Hematopoietic multipotent progenitor cell treated with erythropoietin and hydrocortisone succinate and interleukin-3 and kit ligand, for 15 days (in vitro differentiated cells): ENCODE measurements around the gene VPS8.

Source experiments
- DNase-seq: peaks from one replicate; pipeline ENCODE4 v3.0.0-alpha.2; 2015; ENCODE audit warnings: low spot score

VPS8 gene

DNA sequence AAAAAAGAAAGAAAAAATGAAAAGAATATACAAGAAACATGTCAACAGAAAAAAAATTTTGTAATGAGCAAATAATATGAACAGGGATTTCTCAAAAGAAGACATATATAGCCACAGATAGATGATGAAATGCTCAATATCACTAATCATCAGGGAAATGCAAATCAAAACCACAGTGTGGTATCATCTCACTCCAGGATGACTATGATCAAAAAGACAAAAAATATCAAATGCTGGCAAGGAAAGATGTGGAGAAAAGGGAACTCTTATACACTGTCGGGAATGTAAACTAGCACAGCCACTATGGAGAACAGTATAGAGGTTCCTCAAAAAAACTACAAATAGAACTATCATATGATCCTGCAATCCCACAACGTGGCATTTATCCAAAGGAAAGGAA lies 246.8 kb downstream of the VPS8 start:
- DNase-seq = no peak

DNA sequence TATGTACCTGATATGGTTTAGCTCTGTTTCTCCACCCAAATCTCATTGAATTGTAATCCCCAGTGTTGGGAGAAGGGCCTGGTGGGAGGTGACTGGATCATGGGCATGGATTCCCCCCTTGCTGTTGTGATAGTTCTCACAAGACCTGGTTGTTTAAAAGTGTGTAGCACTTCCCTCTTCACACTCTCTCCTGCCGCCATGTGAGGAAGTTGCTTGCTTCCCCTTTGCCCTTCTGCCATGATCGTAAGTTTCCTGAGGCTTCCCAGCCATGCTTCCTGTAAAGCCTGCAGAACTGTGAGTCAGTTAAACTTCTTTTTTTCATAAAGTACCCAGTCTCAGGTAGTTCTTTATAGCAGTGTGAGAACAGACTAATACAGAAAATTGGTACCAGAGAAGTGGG lies 247.8 kb downstream of the VPS8 start:
- no peak for DNase-seq

DNA sequence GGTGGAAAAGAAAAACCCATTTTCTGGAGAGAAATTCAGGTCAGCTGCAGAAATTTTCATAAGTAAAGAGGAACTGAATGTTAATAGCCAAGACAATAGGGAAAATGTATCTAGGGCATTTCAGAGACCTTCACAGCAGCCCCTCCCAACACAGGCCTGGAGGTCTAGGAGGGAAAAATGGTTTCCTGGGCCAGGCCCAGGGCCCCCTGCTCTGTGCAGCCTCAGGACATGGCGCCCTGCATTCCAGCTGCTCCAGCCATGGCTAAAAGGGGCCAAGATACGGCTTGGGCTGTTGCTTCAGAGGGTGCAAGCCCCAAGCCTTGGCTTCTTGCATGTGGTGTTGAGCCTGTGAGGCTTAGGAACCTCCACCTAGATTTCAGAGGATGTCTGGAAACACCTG lies 248.7 kb downstream of the VPS8 start:
- DNase-seq = no peak

DNA sequence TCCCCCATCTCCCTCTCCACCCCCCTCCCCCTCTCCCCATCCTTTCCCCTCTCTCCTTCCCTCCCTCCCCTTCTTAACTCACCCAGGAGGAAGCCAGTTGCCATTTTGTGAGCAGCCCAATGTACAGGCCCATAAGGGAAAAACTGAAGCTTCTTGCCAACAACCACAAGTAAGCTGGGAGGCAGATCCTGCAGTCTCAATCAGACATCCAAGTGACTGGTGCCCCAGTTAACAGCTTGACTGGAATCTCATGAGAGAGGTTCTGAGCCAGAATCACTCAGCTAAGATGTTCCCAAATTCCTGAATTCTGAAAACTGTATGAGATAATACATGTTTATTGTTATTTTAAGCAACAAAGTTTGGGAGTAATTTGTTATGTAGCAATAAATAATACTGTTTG lies 250.2 kb downstream of the VPS8 start:
- no peak for DNase-seq

DNA sequence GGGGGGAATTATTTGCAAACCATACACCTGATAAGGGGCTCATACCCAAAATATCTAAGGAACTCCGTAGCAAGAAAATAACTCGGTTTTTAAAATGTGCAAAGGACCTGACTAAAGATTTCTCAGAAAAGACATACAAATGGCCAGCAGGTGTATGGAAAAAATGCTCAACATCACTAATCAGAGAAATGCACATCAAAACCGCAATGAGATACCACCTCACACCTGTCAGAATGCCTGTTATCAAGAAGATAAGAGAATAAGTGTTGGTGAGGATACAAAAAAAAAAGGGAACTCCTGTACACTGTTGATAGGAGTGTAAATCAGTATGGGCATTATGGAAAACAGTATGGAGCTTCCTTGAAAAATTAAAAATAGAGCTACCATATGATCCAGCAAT lies 251.5 kb downstream of the VPS8 start:
- DNase-seq = no peak

DNA sequence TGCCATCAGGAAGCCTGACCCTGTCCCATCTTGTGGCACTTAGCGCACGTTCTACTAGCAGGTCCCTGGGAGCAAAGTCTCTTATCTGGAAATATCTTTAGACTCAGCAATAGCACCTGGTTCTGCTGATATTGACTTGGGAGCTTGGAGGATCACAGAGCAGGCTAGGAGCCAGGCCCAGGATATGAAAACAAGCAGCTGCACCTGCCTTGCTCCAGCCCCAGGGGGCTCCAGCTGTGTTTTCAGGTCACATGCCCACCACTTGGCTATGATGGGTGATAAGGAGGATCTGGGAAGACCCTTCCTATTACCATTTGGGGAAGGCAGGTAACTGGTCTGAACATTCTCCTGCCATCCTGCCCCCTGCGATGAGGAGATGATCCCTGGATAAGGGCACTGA lies 253.1 kb downstream of the VPS8 start:
- no peak for DNase-seq

DNA sequence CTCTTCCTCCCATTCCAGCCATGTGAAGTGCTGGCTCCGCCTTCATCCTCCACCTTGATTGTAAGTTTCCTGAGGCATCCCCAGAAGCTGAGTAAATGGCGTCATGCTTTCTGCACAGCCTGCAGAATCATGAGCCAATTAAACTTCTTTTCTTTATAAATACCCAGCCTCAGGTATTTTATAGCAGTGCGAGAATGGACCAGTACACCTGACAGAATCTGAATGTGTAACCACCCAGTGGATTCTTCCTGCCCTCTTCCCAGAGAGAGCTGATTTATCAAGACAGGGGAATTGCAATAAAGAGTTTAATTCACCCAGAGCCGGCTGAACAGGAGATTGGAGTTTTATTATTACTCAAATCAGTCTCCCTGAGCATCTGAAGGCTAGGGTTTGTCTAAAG lies 254.3 kb downstream of the VPS8 start:
- DNase-seq = no peak

DNA sequence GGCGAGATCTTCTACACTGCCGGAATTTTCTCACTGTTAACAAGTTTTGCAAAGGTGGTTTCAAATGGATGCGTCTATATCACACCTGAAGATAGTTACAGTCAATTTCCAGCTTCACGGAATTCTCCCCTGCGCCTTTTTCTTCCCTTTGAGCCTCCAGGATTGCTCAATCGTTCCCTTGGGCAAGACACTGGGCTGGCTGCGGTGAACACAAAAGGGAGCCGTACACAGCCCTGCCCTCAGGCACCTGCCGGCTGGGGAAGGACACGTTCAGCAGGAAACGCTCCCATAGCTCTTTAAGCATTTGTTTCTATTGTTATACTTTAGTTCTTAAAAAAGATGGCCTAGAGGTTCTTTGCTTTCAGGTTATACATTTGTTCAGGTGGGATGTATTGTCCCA lies 255.2 kb downstream of the VPS8 start:
- no peak for DNase-seq

DNA sequence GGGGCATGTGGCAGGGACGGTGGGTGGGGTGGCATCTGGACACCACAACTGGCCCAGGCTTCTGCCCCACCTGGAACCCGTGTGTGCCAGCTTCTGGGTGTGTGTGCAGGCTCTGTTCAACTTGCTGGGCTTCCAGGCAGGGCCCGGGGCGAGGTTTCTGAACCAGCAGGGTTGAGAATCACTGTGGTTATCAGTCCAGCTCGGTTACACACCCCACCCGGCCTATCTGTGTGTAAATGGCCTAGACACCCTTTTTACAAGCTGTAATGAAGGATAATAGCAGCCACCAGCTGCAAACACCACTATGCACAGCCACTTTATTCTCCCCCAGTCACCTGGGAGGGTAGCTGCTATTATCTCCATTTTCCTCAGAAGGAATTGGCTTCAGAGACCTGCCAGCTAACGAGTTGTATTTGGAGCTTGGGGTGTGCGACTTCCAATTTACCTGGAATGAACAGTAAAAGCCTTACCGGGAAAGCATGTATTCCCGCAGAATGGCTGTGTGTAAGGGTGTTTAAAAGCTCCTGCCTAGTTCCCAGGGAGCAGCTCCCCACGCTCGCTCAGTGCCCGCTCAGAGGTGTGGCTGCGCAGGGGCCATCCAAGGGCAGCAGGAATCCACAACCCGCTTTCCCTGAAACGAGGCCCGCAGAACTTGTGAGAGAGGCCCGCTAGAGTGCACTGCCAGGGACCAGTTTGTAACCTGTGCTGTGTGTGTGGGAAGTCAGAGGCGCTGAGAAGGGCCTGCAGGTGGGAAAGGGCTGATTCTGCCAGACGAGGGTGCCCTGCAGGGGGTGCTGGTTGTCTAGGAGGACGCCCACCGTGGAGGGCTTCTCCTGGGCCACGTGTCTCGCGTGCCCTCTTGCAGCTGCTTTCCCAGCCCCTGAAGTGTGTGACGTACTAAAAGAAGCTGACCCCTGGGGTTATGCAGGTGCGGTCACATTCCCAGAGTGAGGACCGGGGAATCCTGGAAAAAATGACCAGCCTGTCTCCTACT lies 257.4 kb downstream of the VPS8 start:
- no peak for DNase-seq

DNA sequence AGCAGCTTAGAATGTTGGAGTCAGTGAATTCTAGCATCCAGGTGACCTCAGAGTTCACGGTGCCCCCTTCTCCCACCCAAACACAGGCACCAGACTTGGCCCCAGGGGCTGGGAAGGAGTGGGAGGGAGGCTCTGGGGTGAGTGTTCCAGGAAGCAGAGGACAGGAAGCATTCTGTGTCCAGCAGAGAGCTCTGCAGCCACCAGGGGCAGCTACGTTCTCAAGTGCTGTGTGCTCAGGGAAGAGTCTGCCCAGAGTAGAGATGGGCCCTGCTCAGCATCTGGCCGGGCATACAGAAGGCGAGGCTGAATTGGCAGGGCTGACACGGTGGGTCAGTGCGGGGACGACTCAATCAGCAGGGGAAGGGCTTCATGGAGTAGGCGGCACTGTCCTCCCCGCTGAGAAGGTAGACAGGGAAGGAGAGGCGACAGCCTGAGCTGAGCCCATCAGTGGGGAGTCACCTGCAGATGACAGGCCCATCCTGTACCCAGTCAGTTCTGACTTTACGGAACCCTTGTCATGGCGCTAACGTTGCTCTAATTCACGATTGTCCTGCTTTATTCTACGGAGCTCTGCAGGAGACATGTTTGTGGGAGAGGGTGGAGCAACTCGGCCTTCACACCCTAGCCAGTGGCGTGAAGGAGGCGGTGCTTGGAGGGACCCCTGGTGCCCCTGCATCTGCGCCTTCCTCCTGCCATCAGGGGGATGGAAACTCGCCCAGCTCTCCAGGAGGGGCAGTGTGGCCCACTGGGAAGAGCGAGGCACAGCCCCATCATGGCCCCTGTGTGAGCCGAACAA lies 258.7 kb downstream of the VPS8 start:
- no peak for DNase-seq

DNA sequence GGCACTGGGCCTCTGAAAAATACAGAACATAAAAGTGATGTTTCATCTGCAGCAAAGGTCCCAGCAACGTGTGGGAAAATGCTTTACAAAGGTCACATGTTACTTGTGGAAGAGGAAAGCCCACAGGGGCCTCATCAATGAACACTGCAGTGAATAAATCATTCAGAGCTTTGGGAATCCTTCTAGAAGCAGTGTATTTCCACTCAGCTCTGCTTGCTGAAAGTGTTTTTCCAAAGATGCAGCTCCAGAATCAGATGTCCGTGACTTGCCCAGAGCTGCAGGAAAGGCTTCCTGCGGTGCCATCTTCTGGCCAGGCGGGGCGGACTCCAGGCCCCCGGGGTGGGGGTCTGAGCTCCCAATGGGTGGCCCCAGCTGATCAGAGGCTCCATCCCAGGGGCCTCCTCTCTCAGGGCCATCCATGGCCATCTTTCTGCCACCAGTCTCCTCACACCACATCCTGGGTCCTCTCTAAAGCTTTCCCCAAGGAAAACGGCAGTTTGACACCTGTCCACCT lies 259.4 kb downstream of the VPS8 start:
- no peak for DNase-seq

DNA sequence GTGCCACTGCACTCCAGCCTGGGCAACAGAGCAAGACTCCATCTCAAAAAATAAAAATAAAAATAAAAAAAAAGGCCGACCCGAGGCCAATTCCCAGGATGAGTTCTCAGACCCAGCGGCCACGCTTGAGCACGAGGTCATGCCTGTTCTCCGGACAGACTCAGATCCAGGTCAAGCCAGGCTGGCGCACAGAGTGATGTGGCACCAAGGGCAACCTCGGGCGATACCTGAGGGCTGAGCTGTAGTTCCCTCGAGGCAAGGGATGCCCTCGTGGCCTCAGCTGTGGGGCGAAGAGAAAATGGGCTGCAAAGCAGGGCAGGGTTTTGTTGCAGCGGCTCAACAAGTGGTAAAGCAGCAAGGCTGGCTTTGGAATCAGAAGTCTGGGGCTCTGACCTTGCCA lies 263.6 kb downstream of the VPS8 start:
- DNase-seq = no peak

DNA sequence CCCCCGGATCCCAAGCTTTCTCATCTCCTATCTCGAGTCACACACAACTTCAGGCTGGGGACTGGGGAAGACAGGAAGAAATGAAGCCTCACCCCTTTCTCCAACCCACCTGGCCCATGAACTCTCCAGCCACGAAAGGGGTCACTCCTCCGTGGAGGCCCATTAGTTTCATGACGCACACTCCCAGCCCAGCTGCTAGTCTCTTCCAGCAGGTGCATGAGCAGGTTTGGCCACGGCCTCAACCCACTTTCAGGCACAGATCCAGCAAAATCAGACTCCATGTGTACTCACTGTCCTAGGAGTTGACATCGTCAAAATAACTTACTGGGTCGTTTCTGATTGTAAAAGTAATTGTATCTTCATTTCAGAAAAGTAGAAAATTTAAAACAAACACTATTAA lies 264.3 kb downstream of the VPS8 start:
- DNase-seq = no peak

DNA sequence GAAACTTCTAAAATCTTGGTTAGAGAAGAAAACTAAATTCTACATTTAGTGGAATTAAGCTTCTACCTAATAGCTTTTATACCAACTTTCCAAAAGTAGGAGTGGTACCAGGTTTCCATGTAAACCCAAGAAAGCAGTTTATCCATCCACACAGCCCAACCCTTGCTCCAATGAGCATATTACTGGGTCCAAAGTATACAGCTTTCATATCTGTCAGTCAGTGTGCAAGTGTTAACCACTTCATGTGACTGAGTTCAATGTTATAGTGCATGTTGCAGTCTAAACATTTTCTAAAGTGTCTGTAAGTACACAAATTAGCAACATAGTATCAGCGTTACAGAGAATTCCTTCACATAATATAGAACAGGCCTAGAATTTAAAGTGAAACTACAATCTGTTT lies 267.7 kb downstream of the VPS8 start:
- DNase-seq = no peak

DNA sequence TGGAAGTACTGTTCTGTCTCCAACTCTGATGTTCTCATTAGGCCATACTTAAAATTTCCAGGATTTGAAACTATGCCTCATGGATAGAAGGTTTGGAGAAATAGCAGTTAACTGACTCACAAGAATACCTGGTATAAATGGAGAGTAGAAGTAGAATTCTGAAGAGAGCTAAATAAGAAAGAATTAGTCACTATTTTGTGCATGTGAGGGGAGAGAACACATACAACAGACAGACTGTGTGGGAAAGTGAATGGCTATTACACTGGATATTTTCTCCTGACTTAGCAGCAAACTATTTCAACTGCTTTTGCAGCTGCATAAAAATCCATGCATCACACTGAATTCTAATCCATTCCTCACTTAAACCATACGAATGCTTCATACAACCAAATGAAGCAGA lies 269.6 kb downstream of the VPS8 start:
- DNase-seq = no peak

DNA sequence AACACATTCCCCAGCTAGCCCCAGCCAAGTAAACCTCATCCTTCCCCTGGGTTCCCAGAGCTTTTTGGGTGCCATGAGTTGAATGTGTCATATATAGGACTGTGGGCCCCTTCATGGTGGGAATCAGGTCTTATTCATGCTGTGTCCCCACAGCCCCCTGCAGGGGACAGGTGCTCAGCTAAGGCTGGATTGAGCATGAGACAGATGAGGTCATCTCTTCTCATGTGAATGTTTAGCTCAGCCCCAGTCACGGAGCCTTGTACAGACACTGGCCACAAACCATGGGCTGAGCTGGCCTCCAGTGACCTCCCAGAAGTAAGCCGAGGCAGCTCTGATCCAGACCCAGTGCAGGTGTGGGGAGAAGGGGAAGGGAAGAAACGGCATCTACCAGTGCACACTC lies 270.2 kb downstream of the VPS8 start:
- no peak for DNase-seq

DNA sequence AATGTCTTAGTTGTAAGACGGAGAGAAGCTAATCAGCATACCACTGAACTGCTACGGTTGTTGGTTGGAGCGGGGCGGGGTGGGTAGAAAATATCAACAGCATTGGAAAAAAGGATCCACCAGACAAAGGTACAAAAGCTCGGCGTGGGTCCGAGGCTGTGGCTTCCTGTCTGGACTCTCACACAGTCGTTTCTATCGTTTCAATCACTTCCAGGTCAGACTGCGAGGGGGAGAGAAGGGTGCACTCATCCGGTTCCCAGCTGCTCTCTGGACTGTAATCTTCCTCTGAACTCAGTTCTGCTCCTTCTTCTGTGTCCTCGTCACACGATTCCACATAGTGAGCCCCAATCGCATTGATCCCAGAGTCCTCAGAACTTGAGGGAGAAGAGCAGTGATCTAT lies 270.9 kb downstream of the VPS8 start:
- DNase-seq = no peak

DNA sequence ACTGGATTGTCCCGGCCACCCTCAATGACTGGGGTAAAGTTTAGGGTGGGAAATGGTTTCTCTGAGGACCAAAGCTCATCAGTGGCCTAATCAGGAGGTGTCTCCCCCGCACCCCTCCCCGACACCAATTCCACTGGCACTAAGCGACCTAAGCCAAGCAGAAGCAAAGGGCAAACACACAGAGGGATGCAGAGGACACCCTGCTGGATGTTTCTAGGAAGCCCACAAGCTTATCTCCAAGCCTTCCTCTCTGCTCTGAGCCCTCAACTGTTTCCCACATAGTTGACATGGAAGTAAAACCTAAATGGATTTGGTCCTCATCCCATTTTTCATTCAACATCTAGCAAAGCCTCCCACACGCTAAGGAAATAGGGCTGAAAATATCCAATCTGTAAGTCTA lies 272.4 kb downstream of the VPS8 start:
- DNase-seq = no peak

DNA sequence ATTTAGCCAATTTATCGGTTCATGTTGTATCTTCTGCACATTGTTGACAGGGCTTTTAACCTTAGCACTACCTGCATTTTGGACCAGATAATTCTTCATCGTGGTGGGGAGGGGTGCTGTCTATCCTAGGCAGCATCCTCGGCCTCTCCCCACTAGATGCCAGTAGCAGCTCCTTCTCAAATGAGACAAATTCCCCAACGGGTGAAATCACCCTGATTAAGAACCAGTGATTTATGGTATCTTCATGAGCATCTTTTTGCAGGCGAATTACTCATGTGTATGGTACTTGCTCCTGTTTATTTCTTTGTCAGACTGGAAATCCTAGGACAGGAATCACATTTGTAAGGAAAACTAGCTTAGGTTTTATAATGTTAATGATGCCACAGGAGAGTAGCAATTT lies 272.9 kb downstream of the VPS8 start:
- DNase-seq = no peak

DNA sequence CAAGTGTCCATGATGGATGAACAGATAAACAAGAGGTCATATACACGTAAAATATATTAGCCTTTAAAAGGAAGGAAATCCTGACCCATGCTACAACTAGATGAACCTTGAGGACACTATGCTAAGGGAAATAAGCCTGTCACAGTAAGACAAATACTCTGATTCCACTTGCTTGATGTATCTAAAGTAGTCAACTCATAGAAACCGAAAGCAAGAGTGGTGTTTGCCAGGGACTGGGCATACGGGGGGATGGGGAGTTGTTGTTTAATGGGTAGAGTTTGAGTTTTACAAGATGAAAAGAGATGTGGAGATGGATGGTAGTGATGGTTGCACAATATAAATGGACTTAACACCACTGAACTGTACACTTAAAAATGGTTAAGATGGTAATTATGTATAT lies 275.5 kb downstream of the VPS8 start:
- no peak for DNase-seq

DNA sequence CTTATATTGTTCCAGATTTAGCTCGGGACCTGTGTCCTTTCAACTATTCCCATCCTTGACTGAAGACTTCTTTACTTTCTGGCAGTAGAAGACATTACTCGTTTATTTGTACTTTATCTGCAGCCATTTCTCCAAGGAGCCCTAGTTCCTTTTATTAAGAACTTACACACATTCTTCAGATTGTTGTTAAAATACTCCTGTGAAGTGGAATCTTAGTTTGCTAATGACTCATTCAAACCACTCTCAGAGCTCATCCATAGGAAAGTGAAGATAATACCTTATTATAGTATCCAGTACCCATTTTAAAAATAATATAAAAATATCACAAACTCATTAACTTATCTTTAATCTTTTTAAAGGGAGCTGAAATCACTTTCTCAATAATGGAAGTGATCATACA lies 277.4 kb downstream of the VPS8 start:
- no peak for DNase-seq

DNA sequence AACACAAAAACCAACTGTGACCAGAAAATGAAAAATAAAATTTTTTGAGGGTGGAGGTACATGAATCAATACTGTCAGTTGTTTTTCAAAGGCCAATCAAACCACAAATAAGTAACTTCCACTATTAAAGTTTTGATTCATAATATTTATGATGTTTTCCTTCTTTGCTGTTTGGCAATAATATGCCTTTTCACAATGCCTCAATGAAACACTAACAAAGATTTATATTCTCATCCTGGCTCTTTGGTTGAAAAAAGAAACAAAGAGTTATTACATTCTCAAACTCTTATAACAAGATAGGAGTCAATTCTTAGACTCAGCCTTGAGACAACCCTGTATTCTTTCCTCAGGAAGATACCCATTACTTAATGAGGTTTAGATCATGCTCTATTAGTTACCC lies 277.8 kb downstream of the VPS8 start:
- no peak for DNase-seq

DNA sequence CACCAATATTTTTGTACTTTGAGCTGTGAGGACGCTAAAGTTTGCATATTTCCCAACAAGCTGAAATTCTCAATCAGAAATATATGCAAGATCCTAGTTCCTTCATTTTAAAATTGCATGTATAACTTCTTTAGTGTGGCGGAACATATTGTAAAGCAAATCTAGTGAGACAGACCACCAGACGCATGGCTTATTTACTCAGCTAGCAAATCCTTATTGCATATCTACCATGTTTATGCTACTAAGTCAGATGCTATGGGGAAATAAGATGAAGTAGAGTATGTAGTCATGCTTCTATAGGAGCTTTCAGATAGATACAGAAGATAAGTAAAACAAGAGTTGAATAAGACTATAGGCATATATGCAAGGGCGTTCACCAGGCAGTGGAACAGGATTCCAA lies 278.8 kb downstream of the VPS8 start:
- DNase-seq = no peak
